Measurements from ENCODE around the gene HCAR3. TPM values are rescaled to one million over a fixed set of nuclear protein-coding genes. Genes with fewer than 3 reads are reported as not detected.

The HCAR3 gene
- polyA plus RNA-seq, 1 of the 3 experiments (the other 2 are of a cell fraction): not detected

GRCh38 chr12:122669397-122670070, 47.1 kb downstream of the HCAR3 start:
- no peak for TF ChIP-seq IRF3 (IDR thresholded peaks at IDR 0.05; ENCODE audit: low read depth, low read length)
- no peak for TF ChIP-seq RCOR1 (IDR thresholded peaks at IDR 0.05; ENCODE audit: low read length)
- TF ChIP-seq TCF12 (IDR thresholded peaks at IDR 0.05): peak; percentile 37; the same call in 1 of the 2 replicates
- peak; percentile 27; the same call in 1 of the 2 replicates for TF ChIP-seq FOSL2 (IDR thresholded peaks at IDR 0.05; ENCODE audit: borderline replicate concordance, low read depth)
- TF ChIP-seq SMC3 (IDR thresholded peaks at IDR 0.05; ENCODE audit: low read depth, low read length): no peak
- no peak for TF ChIP-seq GATA2 (CRISPR knock-in tag; IDR thresholded peaks at IDR 0.05)
- no peak for TF ChIP-seq SIN3A (IDR thresholded peaks at IDR 0.05; ENCODE audit: borderline replicate concordance, low read depth, low read length)
- TF ChIP-seq EP300 (IDR thresholded peaks at IDR 0.05; ENCODE audit: borderline replicate concordance in 1 of 2, low read depth in 1 of 2, low read length in 1 of 2): no peak
- TF ChIP-seq ZBTB33 (IDR thresholded peaks at IDR 0.05; ENCODE audit: borderline replicate concordance, low read depth): no peak
- peak; percentile 27; the same call in 1 of the 2 replicates for TF ChIP-seq JUND (IDR thresholded peaks at IDR 0.05)
- TF ChIP-seq TAF1 (IDR thresholded peaks at IDR 0.05; ENCODE audit: borderline replicate concordance, low read depth, low read length): no peak
- TF ChIP-seq NRF1 (IDR thresholded peaks at IDR 0.05; ENCODE audit: low read depth, low read length): no peak
- TF ChIP-seq RAD21 (IDR thresholded peaks at IDR 0.05; ENCODE audit: low read length): no peak
- no peak for TF ChIP-seq FOXJ3 (CRISPR knock-in tag; IDR thresholded peaks at IDR 0.05)
- no peak for TF ChIP-seq REST (IDR thresholded peaks at IDR 0.05; ENCODE audit: low read depth, low read length)
- TF ChIP-seq CHD2 (IDR thresholded peaks at IDR 0.05; ENCODE audit: low read length, partially characterized antibody): no peak
- peak; percentile 57 for TF ChIP-seq NFIC (IDR thresholded peaks at IDR 0.05; ENCODE audit: borderline replicate concordance)
- no peak for TF ChIP-seq ELF1 (IDR thresholded peaks at IDR 0.05)
- TF ChIP-seq USF1 (IDR thresholded peaks at IDR 0.05; ENCODE audit: borderline replicate concordance, low read depth): 0 out of 2 replicates have a peak, but pooled peaks have one; percentile 41
- TF ChIP-seq EZH2phosphoT487 (IDR thresholded peaks at IDR 0.05; ENCODE audit: borderline replicate concordance, low read depth): no peak
- TF ChIP-seq PBX3 (IDR thresholded peaks at IDR 0.05): no peak
- no peak for TF ChIP-seq USF2 (IDR thresholded peaks at IDR 0.05; ENCODE audit: borderline replicate concordance, low read depth, low read length)
- no peak for TF ChIP-seq GABPA (IDR thresholded peaks at IDR 0.05; ENCODE audit: low read depth)
- ChIA-PET CTCF (no interaction called here), POLR2A (interaction anchor here (0.7 kb wide), 1 partner anchor 10 kb away, joined by 4 read pairs; no protein-coding TSS in a partner anchor)
- no peak for DNase-seq
- Histone ChIP-seq H3K4me3 (ENCODE audit: low read depth in 2 of 2, low read length in 1 of 2) (no peak overlapping the region), H3K27ac (ENCODE audit: low read depth in 2 of 2, low read length in 1 of 2) (peak overlapping the region in 1 of 2 experiments; percentile 71; a peak in 2 of 4 replicates), H3K36me3 (replicated peaks in 1 of 2; ENCODE audit: control insufficient read depth in 1 of 2, insufficient read depth in 2 of 2, low read length in 1 of 2) (no peaks in the 10 kb centered on the region), H3K79me2 (ENCODE audit: insufficient read depth) (no peaks in the 10 kb centered on the region), H3K9me3 (no peaks in the 10 kb centered on the region), H3K4me2 (peak overlapping the region; percentile 60), H3K4me1 (ENCODE audit: control insufficient read depth in 1 of 2, insufficient read depth in 2 of 2, low read depth in 1 of 2, low read length in 1 of 2) (peaks cover 0 to 5% of the 10 kb centered on the region in 2 experiments; a peak in 1 of 4 replicates), H4K20me1 (ENCODE audit: insufficient read depth) (no peaks in the 10 kb centered on the region), H3K9ac (no peak overlapping the region), H3K27me3 (ENCODE audit: insufficient read depth) (no peaks in the 10 kb centered on the region), H3F3A (replicated peaks; ENCODE audit: insufficient read depth) (peaks cover 14% of the 10 kb centered on the region), H3K9me2 (no peaks in the 10 kb centered on the region), H2AFZ (ENCODE audit: low read depth) (no peak overlapping the region)
- 38% methylated on average over 5 of the region's 5 CpGs for WGBS (ENCODE audit: low lambda C conversion rate)
